HG02840 (cell line): Measurements from ENCODE around the gene BACE2.
"Not testable (repeated sequence)": the region's sequence is repeated elsewhere in the genome, so short reads cannot be mapped to it uniquely, and the experiment has no call there.

Source experiments
- ATAC-seq: cut with Tn5 transposase; IDR thresholded peaks from one replicate; pipeline ENCODE4 v1.9.1; 2021; ENCODE audit warnings: mild to moderate bottlenecking, moderate library complexity, moderate number of reproducible peaks; ENCODE audit not compliant: unreplicated experiment, low FRiP score

BACE2 gene

DNA sequence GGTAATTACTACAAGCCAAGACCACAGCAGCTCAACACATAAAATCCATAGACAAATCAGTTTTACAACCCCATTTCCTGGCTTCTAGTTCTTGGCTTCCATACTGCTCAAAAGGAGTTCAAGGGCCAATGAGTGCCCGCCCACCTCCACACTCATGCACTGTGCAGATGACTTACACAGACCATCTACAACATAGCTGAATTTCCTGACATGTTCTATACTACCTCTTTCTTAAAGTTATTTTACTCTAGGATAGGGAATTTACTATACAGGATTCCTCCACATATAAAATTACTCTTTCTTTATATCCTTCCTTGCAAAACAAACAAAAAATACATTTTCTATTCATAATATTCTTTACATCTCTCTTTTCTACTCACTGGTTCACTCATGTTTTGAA, 14.6 kb downstream of the BACE2 start:
- no peak for ATAC-seq

DNA sequence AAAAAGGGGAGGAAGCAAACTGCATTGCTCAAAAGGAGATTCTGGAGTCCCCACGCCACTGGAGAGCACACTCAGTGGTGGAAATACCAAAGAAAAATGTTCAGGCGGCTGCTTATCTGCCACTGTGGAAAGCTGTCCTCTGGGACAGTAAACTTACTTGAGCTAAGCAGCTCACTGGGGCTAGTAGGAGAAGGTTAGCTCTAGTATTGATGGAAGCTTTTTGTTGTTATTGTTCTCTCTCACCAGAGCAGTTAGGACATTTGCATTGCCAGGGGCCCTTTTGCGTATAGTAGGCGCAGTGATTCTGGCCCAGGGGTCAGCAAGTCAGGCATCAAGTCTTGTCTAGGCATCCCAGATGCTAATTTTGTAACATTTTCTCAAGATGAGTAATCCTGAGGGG, 15.6 kb downstream of the BACE2 start:
- no peak for ATAC-seq

DNA sequence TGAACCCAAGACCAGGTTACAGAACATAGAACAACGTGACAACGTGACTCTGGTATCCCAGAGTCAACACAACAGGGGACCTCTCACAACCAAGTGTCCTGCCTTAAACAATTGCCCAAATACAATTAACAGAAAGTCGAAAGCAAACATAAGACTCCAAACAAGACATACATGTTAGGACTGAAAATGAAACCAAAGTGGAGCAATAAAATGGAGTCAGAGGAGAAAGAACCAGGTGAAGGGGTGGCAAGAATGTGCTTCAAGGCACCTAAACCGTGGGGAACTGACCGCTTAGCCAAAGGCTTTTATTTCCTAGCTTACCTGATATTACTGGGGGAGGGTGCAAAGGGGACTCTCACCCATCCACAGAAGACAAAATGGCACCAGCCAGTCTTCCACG, 17.8 kb downstream of the BACE2 start:
- no peak for ATAC-seq

DNA sequence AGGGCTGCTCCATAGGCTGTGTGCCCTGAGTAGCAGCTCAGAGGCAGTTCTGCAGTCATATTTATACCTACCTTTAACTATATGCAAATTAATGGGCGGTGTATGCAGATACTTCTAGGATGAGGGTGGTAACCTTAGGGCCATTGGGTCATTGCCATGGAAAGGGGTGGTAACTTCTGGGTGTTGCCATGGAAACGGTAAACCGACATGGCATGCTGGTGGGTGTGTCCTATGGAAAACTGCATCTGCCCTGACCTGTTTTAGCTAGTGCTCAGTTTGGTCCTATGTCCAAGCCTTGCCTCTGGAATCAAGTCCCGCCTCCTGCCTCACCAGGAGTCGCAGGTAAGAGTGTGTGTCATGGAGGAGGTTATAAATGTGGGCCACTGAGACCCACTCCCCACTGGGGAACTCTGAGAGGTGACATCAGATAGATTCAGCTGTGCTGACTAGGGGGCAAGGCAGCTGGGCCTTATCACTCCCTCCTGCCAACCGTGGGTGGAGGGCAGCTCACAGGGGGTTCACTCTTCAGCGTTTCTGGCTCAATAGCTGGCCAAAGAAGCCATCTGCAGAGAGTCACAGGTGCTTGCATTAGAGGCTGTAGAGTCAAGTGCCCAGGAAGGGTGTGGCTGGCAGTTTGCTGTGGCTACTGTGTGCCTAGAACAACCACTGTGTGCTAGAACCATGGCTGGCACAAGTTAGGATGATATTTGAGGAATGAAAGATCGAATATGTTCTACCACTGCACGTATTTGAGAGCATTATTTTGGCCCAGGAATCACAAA, 19.0 kb downstream of the BACE2 start:
- no peak for ATAC-seq

DNA sequence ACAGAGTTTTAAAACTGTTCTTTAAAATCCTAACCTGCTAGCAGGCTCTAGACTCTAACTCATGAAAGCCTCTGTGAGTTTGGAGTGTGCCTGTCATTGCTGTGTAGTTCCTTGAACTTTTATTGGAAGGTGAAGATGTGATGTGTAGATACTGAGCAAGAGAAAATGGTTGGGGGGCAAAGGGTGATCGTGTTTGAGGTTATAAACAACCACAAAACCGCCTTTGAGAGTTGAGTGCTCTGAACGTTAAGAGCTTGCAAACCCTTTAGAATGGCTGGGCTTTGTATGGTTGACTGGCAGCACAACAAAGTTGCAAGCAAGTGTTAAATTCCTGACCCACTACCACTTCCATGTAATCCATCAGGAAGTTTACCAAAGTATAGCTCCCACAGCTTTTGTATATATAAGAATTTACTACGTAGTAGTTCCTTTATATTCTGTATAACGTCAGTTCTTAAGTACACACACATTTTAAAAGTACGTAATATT, 19.6 kb downstream of the BACE2 start:
- ATAC-seq = no peak

DNA sequence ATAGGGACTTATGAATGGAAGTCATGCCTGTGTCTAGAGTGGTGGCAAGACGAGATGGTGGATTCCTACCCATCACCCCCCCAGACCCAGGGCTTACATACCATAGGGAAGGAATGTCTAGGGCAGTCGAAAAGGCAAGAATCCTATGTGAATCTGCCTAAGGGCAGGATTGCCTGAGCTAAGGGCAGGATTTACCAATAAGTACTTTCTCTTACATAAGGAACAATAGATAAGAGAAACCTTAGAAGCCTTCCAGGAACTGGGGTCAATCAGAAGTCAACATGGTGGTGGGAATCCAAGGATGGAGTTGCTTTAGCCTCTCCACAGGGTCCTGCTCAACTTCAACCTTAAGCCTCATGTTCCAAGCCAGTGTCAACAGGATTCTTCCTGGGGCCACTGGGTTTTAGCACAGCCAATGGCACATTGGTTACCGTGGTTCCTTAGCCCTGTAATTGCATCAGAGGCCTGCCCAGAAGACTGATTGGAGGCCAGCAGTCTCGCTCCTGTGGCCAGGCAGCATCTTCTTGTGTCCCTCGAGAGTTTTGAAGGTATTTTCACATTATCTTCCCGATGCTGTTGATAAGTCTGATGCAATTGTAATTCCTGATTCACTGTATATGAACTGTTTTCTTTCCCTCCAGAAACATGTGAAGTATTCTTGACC, 20.7 kb downstream of the BACE2 start:
- no peak for ATAC-seq

DNA sequence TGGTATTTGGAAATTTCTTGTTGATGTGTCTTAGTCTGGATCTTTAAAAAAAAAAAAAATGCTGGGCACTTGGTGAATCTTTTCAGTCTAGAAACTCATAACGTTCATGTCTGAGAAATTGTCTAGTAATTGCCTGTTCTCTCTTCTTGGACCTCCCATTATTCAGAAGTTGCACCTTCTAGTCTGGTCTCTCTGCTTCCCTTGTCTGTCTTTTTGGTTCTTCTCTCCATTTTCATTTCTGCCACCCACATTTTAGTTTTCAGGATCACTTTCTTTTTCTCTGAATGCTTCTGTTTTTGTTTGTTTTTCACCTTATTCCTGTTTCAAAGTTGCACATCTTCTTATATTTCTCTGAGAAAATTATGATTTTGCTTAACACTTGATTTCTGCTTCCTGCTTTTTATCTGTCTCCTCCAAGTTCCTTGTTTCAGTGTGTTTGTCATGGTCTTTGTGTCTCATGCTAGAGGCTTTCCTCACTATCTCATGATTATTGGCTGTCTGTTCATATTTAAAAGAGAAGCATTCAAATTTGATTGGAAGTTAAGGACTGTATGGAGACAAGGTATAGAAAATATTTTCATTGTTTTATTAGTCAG, 21.3 kb downstream of the BACE2 start:
- ATAC-seq = no peak

DNA sequence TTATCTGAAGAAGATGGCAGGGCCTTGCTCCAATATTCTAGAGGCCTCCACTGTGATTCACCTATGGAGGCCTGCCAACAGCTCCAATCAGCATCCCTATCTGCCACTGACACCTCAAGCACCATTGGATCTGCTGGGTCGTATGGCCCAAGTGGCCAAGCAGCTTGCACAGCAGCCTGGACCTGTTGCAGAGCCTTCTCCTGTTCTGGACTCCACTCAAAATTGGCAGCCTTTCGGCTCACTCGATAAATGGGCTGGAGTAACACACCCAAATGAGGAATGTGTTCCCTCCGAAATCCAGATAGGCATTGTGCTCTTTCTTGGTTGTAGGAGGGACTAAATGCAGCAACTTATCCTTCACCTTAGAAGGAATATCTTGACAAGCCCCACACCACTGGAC, 24.6 kb downstream of the BACE2 start:
- ATAC-seq = not testable (repeated sequence)

DNA sequence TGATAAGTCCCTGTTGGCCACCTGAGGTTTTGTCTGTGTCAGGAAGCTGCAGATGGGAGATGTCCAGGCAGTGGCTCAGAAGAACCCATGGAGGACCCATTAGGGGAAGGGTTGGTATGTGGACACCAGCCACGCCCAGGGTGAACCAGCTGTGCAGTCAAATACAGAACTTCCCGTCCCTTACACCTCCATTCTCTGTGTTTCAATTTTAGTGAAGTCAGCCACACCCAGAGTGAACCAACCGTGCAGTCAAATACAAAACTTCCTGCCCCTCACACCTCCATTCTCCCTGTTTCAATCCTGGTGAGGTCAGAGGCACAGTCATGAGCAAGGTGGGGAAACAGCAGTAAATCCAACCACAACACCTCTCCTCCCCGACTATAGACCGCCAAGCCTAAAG, 27.4 kb downstream of the BACE2 start:
- no peak for ATAC-seq

DNA sequence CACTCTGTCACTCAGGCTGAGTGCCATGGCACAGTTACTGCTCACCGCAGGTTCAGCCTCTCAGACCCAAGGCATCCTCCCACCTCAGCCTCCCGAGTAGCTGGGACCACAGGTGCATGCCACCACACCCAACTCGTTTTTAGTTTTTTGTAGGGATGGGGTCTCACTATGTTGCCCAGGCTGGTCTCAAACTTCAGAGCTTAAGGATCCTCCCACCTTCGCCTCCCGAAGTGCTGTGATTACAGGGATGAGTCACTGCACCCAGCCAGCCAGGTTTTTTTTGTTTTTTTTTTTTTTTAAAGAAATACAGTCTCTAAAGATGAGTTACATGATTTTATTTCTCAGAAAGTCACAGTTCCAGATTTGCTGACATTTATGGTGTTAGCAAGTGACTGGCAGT, 29.0 kb downstream of the BACE2 start:
- ATAC-seq = no peak

DNA sequence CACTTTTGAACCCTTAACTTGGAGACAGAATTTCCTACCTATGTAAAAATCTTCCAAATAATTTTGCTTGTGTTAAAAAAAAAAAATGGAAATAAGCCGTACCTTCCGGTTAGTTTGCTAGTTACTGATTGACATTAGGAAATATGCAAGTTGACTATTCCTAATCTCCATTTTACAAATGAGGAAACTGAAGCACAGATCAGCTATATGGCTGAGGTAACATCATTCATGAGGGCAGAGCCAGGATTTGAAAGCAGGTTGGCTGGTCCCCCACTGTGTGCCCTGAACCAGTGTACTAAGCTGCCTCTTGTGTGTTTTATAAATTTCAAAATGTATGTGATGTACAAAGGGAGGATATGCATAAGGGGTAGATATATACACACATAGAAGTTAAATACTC, 29.6 kb downstream of the BACE2 start:
- no peak for ATAC-seq

DNA sequence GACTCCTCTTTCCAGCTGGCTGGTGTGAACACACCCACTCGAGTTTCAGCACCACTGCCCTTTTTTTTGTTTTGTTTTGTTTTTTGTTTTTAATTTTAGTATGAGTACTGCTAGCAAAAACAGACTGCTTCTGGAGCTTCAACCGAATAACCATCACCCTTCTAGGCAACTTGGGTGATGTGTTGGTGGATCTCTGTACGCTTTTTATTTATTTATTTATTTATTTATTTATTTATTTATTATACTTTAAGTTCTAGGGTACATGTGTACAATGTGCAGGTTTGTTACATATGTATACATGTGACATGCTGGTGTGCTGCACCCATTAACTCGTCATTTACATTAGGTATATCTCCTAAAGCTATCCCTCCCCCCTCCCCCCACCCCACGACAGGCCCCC, 30.7 kb downstream of the BACE2 start:
- ATAC-seq = not testable (repeated sequence)

DNA sequence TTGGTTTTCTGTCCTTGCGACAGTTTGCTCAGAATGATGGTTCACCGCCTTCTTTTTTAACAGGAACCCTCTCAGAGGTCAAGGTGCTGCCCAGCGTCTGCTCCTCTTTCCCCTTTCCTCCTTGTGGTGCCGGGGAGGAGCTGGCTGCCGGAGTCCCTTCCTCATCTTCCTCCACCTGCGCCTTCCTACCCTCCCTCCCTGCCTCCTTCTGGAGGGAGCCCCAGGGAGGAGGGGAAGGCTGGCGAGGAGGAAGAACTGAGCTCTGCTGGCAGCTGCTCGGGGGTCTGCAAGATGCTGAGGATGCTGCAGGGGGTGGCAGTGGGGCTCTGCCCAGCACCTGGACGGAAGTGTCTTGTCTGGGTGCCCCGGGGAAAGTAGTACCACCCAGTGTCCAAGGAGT, 31.2 kb downstream of the BACE2 start:
- ATAC-seq = no peak

DNA sequence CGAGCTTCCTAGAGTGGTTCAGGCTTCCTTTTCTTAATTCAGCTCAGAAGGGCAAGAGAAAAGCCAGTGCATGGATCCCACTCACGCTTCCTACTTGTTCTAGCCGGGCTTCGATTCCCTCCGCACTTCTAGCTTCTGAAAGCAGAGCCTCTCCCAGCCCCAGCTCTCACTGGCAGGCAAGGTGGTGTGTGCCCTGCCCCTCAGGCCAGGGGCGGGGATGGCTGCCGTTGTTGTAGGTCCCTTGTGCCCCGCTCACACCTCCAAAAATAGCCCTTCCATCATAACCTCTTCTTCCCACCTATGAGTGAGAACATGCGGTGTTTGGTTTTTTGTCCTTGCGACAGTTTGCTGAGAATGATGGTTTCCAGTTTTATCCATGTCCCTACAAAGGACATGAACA, 31.6 kb downstream of the BACE2 start:
- no peak for ATAC-seq

DNA sequence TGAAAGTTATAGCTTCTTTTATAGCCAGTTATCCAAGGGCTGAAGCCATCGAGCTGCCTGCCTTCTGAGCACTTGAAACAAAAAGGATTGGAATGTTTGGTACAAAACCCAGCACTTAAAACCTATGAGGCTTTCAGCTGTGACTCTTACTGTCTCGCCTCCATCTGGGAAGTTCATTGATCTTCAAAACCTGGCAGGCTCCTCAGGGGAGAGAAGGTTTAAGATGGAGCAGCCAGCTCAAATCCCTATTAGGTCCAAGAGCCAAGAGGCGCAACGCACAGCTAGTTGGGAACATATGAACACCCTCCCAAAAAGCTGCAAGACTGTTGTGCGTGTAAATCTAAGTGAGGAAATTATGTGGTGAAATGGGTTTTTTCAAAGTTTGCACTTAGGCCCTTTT, 33.4 kb downstream of the BACE2 start:
- ATAC-seq = no peak

DNA sequence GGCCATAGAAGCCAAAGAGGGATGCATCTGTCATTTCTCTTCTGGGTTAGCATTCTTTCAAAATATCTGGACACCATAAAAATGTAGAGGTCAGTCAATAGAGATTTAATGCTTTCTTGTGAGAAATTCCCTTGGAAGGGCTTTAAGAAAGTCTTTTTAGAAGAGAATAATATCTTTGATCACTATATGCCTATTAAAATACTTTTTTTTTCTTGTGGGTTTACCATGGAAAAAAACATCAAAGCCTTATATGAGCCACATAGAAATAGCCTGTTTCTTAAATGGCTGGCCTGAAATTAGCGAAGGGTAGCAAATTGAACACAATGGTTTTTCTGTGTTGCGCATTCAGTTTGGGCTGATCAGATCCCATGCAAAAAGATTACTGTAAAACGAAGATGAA, 36.8 kb downstream of the BACE2 start:
- ATAC-seq = no peak

DNA sequence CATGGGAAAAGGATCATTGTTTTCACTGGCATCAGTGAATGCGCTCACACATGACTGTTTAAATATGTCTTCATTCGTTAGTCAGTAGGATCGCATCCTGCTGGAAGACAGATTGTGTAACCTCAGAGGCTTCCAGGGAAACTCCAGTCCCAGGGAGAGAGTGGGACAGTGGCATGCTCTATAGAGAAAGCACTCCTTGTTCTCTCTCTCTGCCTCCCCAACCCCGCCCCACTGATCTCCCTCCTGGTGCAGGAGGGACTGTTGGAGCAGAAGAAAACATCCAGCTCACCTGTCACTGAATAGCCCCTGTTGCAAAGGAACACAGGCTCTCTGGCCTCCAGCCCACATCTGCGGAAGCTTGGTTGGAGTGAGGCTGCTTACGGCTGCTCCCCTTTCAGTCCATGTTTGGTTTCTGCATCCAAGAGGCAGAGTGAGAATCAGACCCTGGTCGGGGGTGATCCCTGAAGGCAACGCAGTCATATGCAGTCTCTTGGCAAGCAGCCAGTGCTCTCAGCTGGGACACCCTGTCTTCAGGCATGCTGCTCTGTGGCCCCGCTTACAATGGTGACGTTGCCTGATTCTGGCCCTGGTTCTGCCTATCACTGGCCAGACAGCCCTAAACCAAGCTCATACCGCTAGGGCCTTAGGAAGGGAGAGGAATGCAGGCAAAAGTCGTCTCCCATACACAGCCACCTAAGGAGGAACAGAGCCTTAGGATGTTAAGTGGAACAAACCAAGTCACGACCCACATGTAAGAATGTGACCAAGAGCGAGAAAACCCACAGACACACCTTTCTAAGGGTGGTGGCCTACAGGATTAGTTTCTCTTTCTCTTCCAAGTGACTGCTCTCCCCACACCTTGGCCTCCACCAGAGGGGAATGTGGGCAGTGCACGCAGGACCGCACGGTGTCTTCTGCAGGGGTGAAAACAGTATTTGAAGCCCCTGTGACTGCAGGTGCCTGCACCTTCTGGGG, 39.7 kb downstream of the BACE2 start:
- no peak for ATAC-seq

DNA sequence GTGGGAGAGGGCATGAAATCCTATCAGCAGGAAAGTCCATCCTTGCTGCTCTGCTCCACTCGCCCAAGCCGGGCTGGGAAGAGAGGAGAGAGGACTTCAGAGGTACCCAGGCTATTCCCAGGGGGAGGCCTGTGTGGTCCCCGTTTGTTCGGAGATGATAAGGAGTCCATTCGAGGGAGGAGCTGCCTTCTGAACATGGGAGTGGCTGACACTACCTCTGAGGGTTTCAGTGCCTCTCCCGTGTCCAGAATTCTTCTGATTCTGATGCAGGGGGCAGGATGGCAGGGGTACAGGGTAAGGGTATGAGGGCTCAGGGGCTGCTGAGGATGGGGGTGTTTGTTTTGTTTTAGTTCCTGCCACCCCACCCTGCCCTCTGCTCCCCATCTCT, 40.4 kb downstream of the BACE2 start:
- no peak for ATAC-seq

DNA sequence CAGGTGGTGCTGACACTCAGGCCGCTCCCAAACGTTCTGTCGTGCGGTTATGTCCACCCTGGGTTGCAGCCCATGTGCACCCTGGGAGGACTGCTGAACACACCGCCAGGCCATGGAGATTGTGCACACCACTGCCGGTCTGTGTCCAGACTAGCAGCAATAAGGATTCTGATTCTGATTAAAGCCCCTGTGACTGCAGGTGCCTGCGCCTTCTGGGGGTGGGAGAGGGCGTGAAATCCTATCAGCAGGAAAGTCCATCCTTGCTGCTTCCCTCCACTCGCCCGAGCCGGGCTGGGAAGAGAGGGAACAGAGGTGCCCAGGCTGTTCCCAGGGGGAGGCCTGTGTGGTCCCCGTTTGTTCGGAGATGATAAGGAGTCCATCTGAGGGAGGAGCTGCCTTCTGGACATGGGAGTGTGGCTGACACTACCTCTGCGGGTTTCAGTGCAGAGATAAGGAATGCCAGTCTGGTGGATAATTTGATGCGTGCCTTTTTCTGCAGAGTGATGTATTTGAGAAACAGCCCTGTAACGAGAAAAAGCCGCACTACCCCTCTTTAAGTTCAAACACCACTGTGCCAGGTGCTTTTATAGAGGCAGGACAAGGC, 41.2 kb downstream of the BACE2 start:
- no peak for ATAC-seq

DNA sequence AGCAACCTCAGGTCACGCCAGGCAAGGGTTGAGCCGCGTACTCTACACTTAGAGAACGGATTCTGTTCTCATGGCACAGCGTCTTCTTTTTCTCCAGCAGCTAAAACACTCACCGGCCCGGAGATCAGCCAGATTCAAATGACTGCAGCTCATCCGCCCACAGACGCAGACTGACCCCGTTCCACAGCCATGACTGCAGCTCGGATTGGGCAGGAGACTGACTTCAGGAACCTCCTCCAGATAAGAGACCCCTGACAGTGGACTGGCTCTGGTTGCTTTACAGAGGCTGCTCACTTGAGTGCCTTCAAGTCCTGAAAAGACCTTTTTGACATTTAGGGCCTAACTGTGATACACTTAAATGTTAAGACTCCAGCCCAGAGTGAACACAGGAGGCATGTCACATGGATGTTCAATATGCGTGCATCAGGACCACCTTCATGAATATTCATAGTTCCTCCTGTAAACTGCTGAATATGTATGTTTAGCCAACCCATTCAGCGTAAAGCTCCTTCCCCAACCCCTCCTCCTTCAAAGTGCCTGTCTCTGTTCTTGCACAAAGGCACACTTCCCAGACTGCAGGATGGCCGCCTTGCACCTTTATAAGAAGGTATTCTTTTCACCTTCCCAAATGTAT, 42.6 kb downstream of the BACE2 start:
- no peak for ATAC-seq
